ENCODE data around the gene PNLDC1.

PNLDC1 gene

GRCh38 chr6:159800141-159800865 is at the start of gene PNLDC1:
TSS of gene PNLDC1 (plus strand) at chr6:159800276. CDS start at chr6:159800308, 32 bp downstream.
- DNase-seq = no peak

GRCh38 chr6:159751448-159751847 is 48.6 kb upstream of the PNLDC1 start:
- DNase-seq = no peak

GRCh38 chr6:159753081-159753872 is 46.8 kb upstream of the PNLDC1 start:
- no peak for DNase-seq

GRCh38 chr6:159754401-159754800 is 45.7 kb upstream of the PNLDC1 start:
- no peak for DNase-seq

GRCh38 chr6:159754959-159755914 is 44.8 kb upstream of the PNLDC1 start:
- no peak for DNase-seq

- no peak for DNase-seq
Observed at GRCh38 chr6:159756508-159756907, 43.6 kb upstream of the PNLDC1 start.

GRCh38 chr6:159758031-159759001 is 41.8 kb upstream of the PNLDC1 start:
- no peak for DNase-seq

GRCh38 chr6:159759645-159760044 is 40.4 kb upstream of the PNLDC1 start:
- DNase-seq = no peak

- no peak for DNase-seq
Observed at GRCh38 chr6:159760602-159761057, 39.4 kb upstream of the PNLDC1 start.

- DNase-seq = no peak
Observed at GRCh38 chr6:159761129-159761872, 38.8 kb upstream of the PNLDC1 start.

GRCh38 chr6:159761873-159762680 is 38.0 kb upstream of the PNLDC1 start, which contains the start of gene ACAT2:
TSS of gene ACAT2 (plus strand) at chr6:159762045. CDS start at chr6:159762088, 43 bp downstream.
- peak; percentile 91 for DNase-seq

- no peak for DNase-seq
Observed at GRCh38 chr6:159762681-159763293, 37.3 kb upstream of the PNLDC1 start.

- DNase-seq = no peak
Observed at GRCh38 chr6:159766906-159767305, 33.2 kb upstream of the PNLDC1 start.

GRCh38 chr6:159769470-159769869 is 30.6 kb upstream of the PNLDC1 start:
- no peak for DNase-seq

- no peak for DNase-seq
Observed at GRCh38 chr6:159772196-159772595, 27.9 kb upstream of the PNLDC1 start.

GRCh38 chr6:159777240-159777904 is 22.7 kb upstream of the PNLDC1 start:
- DNase-seq = no peak

- no peak for DNase-seq
Observed at GRCh38 chr6:159778131-159778530, 21.9 kb upstream of the PNLDC1 start.

GRCh38 chr6:159778542-159779103 is 21.5 kb upstream of the PNLDC1 start:
- no peak for DNase-seq

GRCh38 chr6:159788276-159788675 is 11.8 kb upstream of the PNLDC1 start:
- no peak for DNase-seq

Measured in NCI-H2171 (cell line).